Tibial nerve (tissue), 4 donors: Measurements from ENCODE around the gene ABCC10.

Experiments used
- EP300 ChIP-seq, 2 donors: sonication (generic); formaldehyde crosslinking; IDR thresholded peaks; one replicate each; pipeline ENCODE4 v1.6.1; 2017; ENCODE audit warnings: antibody characterized with exemption in 2 of 2, mild to moderate bottlenecking in 1 of 2
- POLR2A ChIP-seq, 2 donors: fragments of 450-650 bp; IDR thresholded peaks; one replicate each; pipeline ENCODE4 v1.6.1; 2017; ENCODE audit warnings: antibody characterized with exemption in 2 of 2, mild to moderate bottlenecking in 2 of 2, moderate library complexity in 2 of 2
- TF ChIP-seq, protein P1 (sequence below), 5 experiments: fragments of 200-600 bp in 3 of 5; fragments of 450-650 bp in 2 of 5; sonication (generic) in 3 of 5; IDR thresholded peaks; one replicate each; pipeline ENCODE4 v1.5.1; 2016 to 2019; ENCODE audit warnings: antibody characterized with exemption in 5 of 5, mild to moderate bottlenecking in 3 of 5, moderate library complexity in 2 of 5

DNA sequence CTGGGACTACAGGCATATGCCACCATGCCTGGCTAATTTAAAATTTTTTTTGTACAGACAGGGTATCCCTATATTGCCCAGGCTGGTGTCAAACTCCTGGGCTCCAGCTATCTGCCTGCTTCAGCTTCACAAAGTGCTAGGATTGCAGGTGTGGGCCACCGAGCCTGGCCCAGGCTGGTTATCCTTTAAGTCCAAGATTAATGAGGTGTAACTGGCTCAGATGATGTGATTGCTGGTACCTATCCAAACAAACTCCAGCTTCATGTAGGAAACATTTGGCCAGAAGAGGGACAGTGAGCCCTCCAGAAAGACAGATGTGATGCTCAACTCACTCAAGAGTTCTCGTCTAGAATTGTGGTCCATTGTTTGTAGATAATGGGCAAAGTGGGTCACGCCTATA, 48.7 kb upstream of the ABCC10 start:
- TF ChIP-seq POLR2A (IDR thresholded peaks at IDR 0.05) (no peak), EP300 (IDR thresholded peaks at IDR 0.05) (no peak)
- TF ChIP-seq, protein P1, sequence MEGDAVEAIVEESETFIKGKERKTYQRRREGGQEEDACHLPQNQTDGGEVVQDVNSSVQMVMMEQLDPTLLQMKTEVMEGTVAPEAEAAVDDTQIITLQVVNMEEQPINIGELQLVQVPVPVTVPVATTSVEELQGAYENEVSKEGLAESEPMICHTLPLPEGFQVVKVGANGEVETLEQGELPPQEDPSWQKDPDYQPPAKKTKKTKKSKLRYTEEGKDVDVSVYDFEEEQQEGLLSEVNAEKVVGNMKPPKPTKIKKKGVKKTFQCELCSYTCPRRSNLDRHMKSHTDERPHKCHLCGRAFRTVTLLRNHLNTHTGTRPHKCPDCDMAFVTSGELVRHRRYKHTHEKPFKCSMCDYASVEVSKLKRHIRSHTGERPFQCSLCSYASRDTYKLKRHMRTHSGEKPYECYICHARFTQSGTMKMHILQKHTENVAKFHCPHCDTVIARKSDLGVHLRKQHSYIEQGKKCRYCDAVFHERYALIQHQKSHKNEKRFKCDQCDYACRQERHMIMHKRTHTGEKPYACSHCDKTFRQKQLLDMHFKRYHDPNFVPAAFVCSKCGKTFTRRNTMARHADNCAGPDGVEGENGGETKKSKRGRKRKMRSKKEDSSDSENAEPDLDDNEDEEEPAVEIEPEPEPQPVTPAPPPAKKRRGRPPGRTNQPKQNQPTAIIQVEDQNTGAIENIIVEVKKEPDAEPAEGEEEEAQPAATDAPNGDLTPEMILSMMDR (IDR thresholded peaks at IDR 0.05), result no peak
